ENCODE data around the gene CCNB1IP1. TPM values are rescaled to one million over a fixed set of nuclear protein-coding genes. Genes with fewer than 3 reads are reported as not detected.
"Not testable (repeated sequence)": the region's sequence is repeated elsewhere in the genome, so short reads cannot be mapped to it uniquely, and the experiment has no call there.

CCNB1IP1 gene
- total and polyA plus RNA-seq, 11 donors = 24.5 to 99.1 (median 55.0) TPM

DNA sequence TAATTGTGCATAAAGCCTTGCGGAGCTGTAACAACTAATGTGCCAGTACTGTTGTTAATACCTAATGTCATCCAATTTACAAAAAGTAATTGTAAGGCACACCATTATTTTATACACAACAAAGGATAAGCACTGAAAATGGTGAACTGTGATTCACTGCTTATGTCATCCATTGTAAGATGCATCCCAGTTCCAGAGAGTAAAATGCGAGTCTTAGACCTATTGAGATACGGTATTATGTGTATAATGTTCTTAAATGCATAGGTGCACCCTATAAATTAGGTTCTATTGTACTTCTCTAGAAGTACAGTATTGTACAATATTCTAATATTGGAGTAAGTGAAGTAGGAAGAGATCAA is 10.8 kb upstream of the CCNB1IP1 start:
- H3K27ac ChIP-seq = peak overlapping the region; percentile 56 to 98 (median 85)
- peaks cover 0 to 13% (median 6%) of the 10 kb centered on the region in 12 donors for H3K4me1 ChIP-seq
- H3K9me3 ChIP-seq = no peaks in the 10 kb centered on the region
- DNase-seq (no peak), ATAC-seq (no peak)
- no peak for TF ChIP-seq POLR2A (IDR thresholded peaks at IDR 0.05)
- WGBS, 4 donors = 0 to 1% (median 1%) methylated on average over 3 of the region's 3 CpGs
- H3K36me3 ChIP-seq = peaks cover 0 to 40% (median 33%) of the 10 kb centered on the region in 9 donors
- peak overlapping the region; percentile 51 to 88 (median 70) for H3K4me3 ChIP-seq
- no peaks in the 10 kb centered on the region for H3K27me3 ChIP-seq
- intact Hi-C loops (cut with DNase I) = loop anchor here in 8 of 10 donors (1.0 to 10.0 kb wide), 14 partner anchors 11 to 339 kb away; partner anchors contain the start of genes APEX1 (in 6 of the 8), OSGEP (in 3 of the 8), CCNB1IP1 (in 2 of the 8) and TEP1 (in 2 of the 8)

DNA sequence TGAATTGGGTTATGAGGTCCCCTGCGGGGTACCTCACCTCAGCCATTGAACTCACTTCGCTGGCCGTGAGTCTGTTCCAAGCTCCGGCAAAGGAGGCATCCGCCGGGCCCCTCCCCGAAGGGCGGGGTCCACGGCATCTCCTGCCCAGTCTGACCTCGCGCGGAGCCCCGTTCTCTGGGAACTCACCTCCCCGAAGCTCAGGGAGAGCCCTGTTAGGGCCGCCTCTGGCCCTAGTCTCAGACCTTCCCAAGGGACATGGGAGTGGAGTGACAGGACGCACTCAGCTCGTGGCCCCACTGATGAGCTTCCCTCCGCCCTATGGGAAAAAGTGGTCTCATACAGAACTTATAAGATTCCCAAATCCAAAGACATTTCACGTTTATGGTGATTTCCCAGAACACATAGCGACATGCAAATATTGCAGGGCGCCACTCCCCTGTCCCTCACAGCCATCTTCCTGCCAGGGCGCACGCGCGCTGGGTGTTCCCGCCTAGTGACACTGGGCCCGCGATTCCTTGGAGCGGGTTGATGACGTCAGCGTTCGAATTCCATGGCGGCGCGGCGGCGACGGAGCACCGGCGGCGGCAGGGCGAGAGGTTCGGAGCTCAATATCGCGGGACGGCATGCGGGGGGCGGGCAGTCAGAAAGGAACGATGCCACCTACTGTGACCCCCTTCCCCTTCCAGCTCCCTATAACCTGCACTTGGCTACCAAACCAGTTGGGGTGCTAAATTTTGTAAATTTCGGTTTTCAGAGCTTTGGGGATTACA is 10.2 kb upstream of the CCNB1IP1 start, which contains the start of gene PARP2:
TSS of gene PARP2 (plus strand) at position 544 of the 770 bp plus-strand sequence. CDS start at position 551, 7 bp downstream.
- ATAC-seq = peak; percentile 98 to 99 (median 98)
- peak in 1 of 2 donors; percentile 85 for TF ChIP-seq POLR2A (IDR thresholded peaks at IDR 0.05)
- TF ChIP-seq, protein P1, sequence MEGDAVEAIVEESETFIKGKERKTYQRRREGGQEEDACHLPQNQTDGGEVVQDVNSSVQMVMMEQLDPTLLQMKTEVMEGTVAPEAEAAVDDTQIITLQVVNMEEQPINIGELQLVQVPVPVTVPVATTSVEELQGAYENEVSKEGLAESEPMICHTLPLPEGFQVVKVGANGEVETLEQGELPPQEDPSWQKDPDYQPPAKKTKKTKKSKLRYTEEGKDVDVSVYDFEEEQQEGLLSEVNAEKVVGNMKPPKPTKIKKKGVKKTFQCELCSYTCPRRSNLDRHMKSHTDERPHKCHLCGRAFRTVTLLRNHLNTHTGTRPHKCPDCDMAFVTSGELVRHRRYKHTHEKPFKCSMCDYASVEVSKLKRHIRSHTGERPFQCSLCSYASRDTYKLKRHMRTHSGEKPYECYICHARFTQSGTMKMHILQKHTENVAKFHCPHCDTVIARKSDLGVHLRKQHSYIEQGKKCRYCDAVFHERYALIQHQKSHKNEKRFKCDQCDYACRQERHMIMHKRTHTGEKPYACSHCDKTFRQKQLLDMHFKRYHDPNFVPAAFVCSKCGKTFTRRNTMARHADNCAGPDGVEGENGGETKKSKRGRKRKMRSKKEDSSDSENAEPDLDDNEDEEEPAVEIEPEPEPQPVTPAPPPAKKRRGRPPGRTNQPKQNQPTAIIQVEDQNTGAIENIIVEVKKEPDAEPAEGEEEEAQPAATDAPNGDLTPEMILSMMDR (IDR thresholded peaks at IDR 0.05) = peak in 1 of 12 donors; percentile 11
- DNase-seq = peak; percentile 97 to 99 (median 98)
- Histone ChIP-seq H3K27ac (peak within 1 kb of the TSS; percentile 73 to 98 (median 85)), H3K9me3 (no peaks in the 10 kb centered on the region), H3K4me1 (peaks cover 0 to 13% (median 6%) of the 10 kb centered on the region in 12 donors), H3K4me3 (peak within 1 kb of the TSS; percentile 52 to 88 (median 70)), H3K36me3 (peaks cover 0 to 34% (median 27%) of the 10 kb centered on the region in 9 donors), H3K27me3 (no peaks in the 10 kb centered on the region)
- WGBS, 4 donors = 0% methylated on average over 44 to 50 of the region's 50 CpGs
- intact Hi-C loops (cut with DNase I) = loop anchor here in 8 of 10 donors (1.0 to 10.0 kb wide), 14 partner anchors 10 to 340 kb away; partner anchors contain the start of genes APEX1 (in 6 of the 8), OSGEP (in 3 of the 8), CCNB1IP1 (in 2 of the 8) and TEP1 (in 2 of the 8)

DNA sequence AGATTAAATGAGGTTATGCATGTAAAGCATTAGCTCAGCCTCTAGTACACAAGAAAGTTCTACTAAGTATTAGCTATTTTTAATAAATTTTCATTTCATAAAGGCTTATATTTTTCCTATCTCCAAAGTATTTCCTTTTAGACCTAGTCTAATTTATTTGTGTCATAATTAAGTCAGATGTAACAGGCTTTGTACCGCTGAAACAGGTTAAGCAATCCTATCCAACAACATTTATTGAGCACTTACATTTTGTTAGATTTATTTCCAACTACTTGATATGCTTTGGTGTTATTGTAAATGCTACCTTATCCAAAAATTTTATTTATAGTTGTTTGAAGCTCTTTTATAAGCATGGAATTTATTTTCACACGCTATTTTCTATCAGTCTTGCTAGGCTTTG is 8.6 kb upstream of the CCNB1IP1 start:
- intact Hi-C loops (cut with DNase I) = loop anchor here in 8 of 10 donors (1.0 to 10.0 kb wide), 13 partner anchors 13 to 341 kb away; partner anchors contain the start of genes APEX1 (in 6 of the 8), OSGEP (in 3 of the 8), TEP1 (in 2 of the 8) and PIP4P1 (in 1 of the 8)
- no peak for ATAC-seq

DNA sequence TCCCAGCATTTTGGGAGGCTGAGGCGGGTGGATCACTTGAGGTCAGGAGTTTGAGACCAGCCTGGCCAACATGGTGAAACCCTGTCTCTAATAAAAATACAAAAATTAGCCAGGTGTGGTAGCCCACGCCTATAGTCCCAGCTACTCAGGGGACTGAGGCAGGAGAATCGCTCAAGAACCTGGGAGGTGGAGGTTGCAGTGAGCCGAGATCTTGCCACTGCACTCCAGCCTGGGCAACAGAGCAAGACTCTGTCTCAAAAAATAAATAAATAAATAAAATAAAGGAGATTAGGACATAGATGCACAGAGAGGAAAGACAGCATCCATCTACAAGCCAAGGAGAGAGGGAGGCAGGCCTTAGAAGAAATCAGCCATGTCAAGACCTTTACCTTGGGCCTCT is 8.0 kb upstream of the CCNB1IP1 start:
- not testable (repeated sequence) for H3K27ac ChIP-seq, DNase-seq, H3K27me3 ChIP-seq, H3K4me3 ChIP-seq, H3K9me3 ChIP-seq, ATAC-seq
- H3K36me3 ChIP-seq = peaks cover 0 to 12% (median 7%) of the 10 kb centered on the region in 9 donors
- intact Hi-C loops (cut with DNase I) = loop anchor here in 7 of 10 donors (5.0 to 10.0 kb wide), 6 partner anchors 71 to 341 kb away; partner anchors contain the start of genes APEX1 (in 5 of the 7), OSGEP (in 2 of the 7), RNASE4 (in 1 of the 7) and TEP1 (in 1 of the 7)
- 94 to 97% (median 96%) methylated on average over 4 of the region's 4 CpGs for WGBS, 4 donors
- H3K4me1 ChIP-seq = peaks cover 0 to 13% (median 6%) of the 10 kb centered on the region in 12 donors

More for the DNA sequence above, 8.6 kb upstream of the CCNB1IP1 start:
- TF ChIP-seq, protein P1 (IDR thresholded peaks at IDR 0.05) = no peak
- no peak for TF ChIP-seq POLR2A (IDR thresholded peaks at IDR 0.05)
- Histone ChIP-seq H3K4me3 (peak overlapping the region in 10 of 12 donors; percentile 64 to 88 (median 70)), H3K4me1 (peaks cover 0 to 13% (median 6%) of the 10 kb centered on the region in 12 donors), H3K9me3 (no peaks in the 10 kb centered on the region), H3K36me3 (peaks cover 0 to 18% (median 13%) of the 10 kb centered on the region in 9 donors), H3K27me3 (no peaks in the 10 kb centered on the region), H3K27ac (peak overlapping the region in 6 of 12 donors; percentile 85 to 98 (median 92))
- WGBS, 4 donors = 65 to 80% (median 70%) methylated on average over 2 of the region's 2 CpGs
- DNase-seq = no peak
